Fibroblast of skin of abdomen (primary cell): ENCODE measurements around the gene CORO1C. TPM values are rescaled to one million over a fixed set of nuclear protein-coding genes. Genes with fewer than 3 reads are reported as not detected.
A peak's percentile ranks its signal among the peaks of the same experiment; 100 is the strongest.
"Not testable (repeated sequence)": the region's sequence is repeated elsewhere in the genome, so short reads cannot be mapped to it uniquely, and the experiment has no call there.

Source experiments
- DNase-seq: peaks from one replicate; pipeline ENCODE4 v3.0.0-alpha.2; 2013
- polyA plus RNA-seq, 2 experiments: library from polyadenylated mRNA; unstranded; fragments of 120-200 nt; gene quantifications; one replicate each; pipeline ENCODE4 v1.2.1, GENCODE V29; 2013; ENCODE audit not compliant: insufficient read length in 2 of 2

The CORO1C gene
- polyA plus RNA-seq (2013, experiment 1 of 2; ENCODE audit: insufficient read length), result 267 TPM
- 263 TPM for polyA plus RNA-seq (2013, experiment 2 of 2; ENCODE audit: insufficient read length)

DNA sequence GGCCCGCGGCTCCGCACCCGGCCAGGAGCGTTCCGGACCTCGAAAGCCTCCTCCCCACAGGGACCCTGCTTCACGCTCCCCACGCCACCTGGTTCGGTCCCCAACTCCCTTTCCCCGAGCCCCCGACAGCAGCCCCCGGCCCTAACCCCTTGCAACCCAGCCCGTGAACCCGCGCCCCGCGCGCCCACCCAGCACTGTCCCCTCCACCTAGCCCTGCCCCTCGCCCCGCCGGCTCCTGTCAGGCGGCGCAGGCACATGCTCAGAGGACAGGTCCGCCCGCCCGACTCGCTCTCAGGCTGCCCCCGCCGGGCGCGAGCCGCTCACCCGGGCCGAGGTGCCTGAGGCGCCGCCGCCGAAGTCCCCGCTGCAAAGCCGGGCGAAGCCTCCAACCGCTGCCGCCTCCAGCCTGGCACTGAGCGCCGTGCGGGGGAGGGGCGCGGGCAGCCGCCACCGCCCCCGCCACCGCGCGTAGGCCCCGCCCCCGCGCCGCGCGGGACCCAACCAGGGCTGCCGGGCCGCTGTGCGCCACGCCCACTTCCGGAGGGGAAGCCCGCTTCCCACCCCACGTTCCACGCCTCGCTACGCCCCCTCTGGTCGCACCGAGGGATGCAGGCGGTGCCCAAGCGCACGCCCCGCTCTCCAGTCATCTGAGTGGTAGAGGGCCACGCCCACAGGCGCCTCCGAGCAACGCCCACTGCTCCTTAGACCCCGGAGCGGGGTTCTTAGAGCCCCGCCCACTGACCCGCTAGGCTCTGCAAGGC lies at the start of gene CORO1C:
Gene CORO1C, minus strand, starts transcription at position 414 of the 761 bp plus-strand sequence. CDS start 30,200 bp downstream, outside the sequence.
- peak; percentile 95 for DNase-seq

DNA sequence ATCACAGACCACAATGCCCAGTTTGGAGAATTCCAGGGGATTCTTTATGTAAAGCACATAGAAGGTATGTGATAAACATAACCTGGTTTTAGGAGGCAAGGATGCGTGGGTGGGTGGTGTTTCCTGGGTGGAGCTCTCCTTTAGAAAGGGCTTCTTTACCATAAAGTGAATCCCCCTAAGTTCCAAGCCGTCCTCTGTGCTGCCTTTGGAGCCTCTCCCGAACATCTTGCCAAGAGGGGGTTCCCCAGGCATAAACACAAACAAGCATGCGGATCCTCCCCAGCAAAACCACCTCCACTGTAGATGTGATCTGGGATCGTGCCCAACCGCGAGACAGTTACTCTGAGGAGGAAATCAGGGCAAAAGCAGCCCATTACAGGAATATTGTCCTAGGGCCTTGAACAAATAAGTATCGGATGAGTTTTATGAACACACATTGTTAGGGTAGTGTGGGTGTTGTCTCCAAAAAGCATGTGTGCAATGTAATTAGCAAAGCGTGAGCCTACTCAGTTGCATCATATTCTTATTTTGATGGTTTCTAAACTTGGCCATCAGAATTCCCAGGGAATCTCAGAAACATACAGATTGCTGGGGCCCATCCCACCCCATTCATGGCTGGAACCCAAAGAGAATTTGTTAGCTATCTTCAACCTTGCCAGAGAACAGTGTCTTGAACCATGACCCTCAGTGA lies 48.8 kb upstream of the CORO1C start:
- DNase-seq, result peak; percentile 7

DNA sequence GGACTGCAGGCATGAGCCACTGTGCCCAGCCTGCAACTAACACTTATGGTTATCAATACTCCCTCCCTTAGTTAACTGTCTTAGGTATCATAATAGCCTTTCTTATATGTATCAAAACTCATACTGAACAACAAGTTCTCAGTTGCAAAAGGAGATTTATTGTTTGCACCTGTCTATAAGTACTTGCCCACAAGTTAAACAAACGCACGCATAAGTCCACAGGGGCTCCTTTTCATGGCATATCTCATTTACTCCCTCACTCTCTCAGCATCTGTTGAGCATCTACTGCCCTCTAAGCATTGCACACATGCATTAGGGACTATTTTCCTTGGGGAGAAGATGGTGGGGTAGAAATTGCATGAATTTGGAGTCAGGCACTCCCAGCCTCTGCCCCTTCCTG lies 46.7 kb upstream of the CORO1C start:
- no peak for DNase-seq

DNA sequence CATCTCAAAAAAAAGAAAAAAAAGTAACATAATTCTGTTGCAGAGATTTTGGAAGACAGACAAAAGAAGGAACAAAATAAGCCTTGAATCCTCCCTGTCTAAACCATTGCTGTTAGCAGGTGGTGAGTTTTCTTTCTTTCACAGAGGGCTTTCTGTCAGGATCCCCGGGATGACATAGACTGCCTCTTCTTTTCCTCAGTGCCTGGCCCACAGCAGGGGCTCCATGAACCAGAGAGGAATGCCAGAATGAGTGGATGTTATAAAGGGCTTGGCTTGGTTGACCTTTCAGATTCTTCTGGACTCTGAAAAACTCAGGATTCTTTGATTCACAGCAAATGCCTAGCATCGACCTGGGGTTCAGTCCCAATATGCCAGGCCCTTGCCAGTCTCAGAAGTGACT lies 45.8 kb upstream of the CORO1C start:
- DNase-seq, result no peak

DNA sequence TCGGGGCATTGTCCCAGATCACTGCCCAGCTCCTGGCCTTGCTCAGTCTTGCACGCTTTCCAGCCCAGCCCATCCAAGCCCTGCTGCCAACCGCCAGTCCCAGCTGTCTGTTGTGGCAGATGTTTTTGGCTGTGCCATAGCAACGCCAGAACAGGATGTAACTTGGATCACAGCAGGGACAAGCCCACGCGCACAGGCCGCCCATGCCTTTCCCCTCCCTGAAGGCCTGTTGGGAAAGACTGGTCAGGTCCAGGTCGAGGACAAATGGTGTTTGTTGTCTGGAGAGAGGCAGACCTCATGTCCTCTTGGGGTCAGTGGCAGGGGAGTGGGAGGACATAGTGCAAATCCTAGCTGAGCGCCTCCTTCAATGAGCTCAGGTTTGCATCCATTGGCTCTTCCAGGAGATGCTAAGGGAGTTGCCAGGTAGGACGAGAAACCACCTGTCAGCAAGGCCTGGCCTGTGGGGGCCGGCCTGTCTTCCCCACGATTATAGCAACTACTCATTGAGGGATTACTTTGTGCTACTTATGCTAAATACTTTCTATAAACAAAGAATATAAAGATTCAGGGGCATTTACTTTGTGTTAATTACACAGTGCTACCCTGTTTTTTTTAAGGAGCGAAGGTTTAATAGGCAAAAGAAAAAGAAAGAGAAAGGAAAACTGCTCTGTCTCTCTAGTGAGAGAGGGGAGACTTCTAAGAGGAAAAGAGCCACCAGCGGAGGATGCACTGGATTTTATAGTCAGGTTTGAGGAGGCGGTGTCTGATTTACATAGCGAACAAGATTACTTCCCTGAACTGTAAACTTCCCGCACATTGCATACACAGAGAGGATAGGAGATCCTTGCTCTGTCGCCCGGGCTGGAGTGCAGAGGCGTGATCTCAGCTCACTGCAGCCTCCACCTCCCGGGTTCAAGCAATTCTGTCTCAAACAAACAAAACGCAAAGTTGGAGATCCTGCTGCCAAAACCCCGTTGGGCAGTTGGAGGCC lies 42.8 kb upstream of the CORO1C start:
- DNase-seq, result peak; percentile 33

DNA sequence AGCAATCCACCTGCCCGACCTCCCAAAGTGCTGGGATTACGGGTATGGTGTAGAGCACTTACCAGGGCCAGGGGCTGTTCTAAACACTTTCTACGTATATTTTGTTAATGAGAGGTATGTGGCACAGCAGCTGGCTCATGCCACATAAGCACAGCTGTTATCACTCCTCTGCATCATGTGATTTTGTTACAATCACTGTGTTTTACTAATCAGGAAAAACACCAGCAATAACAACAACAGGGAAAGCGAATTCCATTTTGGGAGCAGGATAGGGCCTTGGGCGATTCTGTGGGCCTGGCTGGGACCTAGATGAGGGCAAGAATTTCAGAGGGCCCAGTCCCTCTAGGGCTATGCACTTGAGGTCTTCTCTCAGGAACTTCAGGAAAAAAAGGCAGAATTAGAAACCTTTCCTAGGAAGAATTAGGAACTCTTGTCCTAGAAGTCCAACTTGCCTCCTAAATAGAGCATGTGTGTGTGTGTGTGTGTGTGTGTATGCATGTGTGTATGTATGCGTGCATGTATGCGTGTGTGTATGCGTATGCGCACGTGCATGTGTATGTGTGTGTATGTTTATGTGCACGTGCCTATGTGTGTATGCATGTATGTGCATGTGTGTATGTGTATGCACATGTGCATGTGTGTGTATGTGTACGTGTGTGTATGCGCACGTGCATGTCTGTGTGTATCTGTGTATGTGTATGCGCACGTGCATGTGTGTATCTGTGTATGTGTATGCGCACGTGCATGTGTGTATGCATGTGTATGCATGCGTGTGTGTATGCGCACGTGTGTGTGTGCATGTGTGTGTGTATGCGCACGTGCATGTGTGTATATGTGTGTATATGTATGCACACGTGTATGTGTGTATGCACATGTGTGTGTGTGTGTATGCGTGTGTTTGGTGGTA lies 41.8 kb upstream of the CORO1C start:
- DNase-seq, result no peak

DNA sequence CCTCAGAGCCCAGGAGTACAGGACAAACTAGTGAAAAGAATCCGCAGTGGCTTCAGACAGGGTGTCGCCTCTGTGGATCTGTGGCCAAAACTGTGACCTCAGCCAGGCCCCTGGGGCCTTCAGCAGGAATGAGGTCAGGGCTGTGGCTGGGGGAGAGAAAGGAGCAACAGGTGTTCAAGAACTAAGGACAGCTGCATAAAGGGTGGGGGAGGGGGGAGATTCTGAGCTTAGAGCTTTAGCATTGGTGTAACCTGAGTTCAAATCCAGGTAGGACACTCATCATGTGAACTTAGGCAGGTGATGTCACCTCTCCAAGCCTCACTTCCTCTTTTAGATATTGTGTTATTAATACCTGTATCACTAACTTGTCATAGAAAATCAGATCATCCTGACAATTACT lies 40.9 kb upstream of the CORO1C start:
- no peak for DNase-seq

DNA sequence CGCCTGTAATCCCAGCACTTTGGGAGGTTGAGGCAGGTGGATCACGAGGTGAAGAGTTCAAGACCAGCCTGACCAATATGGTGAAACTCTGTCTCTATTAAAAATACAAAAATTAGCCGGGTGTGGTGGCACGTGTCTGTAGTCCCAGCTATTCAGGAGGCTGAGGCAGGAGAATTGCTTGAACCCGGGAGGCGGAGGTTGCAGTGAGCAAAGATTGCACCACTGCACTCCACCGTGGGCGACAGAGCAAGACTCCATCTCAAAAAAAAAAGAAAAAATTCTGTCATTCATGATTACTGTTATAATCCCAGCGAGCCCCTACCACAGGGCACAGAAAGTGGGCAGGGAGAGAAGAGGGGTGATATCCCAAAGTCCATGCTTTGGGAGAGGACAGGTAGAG lies 40.5 kb upstream of the CORO1C start:
- DNase-seq, result not testable (repeated sequence)

DNA sequence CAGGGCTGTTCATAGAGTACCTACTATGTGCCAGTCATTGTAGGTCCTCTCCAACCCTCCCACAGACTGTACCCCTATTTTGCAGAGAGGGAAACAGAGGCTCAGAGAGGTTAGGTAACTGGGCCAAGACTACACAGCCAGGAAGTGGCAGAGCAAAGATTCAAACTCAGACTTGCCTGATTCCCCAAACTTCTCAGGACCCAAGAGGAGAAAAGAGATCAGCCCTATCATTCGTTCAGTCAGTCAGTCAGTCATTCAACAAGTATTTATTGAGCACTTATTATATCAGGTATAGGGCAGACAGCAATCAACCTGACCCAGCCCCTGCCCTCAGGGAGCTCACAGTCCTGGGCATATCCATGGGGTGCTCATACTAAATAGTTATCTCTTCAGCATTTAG lies 39.6 kb upstream of the CORO1C start:
- no peak for DNase-seq

DNA sequence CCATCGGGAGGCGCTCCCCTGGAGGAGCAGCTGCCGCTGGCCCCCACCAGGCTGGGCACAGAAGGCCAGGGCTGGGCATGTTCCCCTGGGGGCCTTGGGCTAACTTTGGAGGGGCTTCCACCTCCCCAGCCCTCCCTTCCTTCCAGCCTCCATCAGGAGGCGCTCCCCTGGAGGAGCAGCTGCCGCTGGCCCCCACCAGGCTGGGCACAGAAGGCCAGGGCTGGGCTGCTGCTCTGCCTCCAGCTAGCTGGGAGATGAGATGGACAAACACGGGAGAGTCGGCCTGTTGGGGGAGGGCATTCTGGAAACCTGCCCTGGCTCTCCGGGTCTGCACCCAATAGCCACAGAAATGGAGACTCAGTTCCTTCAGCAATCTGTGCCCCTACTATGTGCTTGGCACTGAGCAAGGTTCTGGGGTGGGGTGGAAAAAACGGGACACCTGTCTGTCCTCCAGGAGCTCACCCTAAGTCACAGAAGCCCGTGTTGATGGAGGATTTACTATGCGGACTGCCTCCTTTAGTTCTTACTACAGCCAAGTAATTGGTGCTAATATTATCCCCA lies 39.0 kb upstream of the CORO1C start:
- DNase-seq, result no peak

DNA sequence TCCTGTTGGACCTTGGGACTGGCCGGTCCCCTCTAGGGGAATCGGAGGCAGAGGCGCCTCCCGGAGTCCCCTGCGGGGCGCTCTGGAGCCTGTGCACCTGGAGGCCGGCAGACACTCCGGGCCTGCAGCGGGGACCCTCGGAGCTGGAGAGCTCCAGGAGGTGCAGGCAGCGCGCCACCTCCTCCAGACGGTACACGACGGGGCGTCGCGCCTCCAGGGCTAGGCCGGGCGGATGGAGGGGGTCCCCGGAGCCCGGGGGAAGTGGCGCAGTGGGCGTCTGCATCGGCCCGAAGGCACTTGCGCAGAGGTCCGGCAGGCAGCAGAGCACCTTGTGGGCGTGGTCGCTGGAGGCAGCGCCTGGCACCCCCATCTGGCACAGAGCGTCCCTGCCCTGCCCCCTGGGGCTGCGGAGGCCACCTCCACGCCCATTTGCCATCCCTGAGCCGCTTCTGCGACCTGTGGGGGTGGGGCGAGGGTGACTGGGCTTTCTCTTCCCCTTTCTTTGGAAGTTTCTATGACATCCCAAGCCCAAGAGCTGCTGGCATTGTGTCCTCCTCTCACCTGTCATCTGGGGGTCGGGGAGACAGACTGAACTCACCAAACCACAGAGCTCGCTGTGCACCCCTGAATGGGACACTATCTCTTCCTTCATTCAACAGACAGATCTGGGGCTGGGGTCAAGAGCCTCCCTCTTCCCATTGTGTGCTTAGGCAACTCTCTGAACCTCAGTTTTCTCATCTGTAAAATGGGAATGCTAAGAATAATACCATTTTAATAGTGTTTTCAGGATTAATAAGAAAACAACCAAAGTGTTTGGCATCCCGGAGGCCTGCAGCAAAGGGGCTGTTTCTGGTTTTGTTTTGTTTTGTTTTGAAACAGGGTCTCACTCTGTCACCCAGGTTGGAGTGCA lies 37.5 kb upstream of the CORO1C start:
- DNase-seq, result no peak

DNA sequence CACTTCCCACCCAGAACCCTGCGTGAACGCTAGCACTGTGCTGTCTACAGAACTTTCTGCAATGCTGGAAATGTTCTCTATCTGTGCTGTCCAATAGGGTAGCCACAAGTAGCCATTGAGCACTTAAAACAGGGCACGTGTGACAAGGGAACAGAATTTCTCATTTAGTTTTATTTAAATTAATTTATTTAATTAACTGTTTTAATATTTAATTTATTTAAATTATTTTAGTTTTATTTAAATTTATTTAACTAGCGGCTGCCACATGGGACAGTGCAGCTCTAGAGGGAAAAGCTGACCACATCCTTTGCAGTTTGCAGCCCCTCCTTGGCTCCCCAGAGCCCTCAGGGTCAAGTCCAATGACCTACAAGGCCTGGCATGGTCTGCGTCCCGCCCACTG lies 35.0 kb upstream of the CORO1C start:
- DNase-seq, result no peak

DNA sequence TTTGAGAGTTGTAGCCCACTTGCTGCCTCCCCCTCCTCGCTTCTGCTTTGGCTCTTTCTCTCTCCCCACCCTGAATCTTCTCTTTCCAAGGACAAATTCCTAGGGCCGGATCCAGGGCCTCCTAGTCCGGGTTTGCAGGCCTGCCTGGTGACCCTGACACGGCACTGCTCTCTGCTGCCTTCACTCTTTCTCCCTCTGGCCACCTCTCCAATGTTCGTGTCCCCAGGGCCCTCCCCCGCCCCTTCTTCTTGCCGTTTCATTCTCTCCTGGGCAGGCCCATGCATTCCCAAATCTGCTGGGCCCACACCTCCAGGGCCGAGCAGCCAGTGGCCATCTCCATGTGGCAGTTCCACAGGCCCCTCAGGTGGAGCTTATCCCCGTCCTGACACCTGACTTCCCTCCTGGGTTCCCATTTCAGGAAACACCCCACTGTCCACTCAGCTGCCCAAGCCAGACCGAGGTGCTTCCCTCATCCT lies 34.0 kb upstream of the CORO1C start:
- DNase-seq, result no peak

DNA sequence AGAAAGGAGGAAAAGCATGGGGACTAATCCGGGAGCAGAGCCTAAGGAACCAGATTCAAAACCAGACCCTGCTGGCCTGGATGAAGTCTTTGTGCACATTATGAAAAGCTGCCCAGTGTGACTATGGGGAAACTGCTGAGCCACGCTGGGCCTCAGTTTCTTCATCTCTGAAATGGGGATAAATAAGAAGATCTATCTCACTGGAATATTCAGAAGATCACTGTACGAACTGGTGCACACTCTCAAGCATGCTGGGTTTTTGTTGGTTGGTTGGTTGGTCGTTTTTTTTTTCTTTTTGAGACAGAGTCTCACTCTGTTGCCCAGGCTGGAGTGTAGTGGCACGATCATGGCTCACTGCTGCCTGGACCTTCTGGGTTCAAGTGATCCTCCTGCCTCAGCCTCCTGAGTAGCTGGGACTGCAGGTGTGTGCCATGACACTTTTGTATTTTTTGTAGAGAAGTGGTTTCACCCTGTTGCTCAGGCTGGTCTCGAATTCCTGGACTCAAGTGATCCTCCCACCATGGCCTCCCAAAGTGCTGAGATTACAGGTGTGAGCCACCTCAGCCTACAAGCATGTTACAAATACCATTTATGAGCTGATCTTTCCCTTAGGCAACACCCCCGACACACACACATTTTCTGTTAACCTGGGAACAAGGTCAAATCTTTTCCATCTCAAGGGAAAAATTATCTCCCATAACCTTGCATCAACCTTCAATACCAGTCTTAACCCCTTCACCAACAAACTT lies 33.4 kb upstream of the CORO1C start:
- DNase-seq, result no peak

DNA sequence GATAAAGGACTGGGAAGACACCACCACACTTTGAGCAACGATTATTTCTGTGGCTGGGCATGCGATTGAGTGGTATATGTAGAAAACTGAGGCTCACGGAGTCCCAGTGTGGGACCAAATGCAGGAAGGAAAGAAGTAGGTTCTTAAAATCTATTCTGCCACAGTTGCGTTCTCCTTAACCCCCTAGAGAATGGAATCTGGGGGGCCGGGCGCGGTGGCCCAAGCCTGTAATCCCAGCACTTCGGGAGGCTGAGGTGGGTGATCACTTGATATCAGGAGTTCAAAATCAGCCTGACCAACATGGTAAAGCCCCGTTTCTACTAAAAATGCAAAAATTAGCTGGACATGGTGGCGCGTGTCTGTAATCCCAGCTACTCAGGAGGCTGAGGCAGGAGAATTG lies 29.9 kb upstream of the CORO1C start:
- no peak for DNase-seq

DNA sequence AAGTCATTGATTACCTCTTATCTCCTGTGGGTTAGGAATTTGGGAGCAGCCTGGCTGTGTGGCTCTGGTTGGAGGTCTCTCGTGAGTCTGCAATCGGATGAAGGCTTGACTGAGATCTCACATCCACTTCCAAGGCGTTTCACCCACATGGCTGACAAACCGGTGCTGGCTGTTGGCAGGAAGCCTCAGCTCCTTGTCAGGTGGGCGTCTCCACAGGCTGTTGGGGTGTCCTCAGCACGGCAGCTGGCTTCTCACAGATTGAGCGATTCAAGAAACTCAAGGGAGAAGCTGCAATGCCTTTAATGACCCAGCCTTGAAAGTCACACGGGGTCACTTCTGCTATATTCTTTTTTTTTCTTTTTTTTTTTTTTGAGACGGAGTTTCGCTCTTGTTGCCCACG lies 28.6 kb upstream of the CORO1C start:
- DNase-seq, result no peak

DNA sequence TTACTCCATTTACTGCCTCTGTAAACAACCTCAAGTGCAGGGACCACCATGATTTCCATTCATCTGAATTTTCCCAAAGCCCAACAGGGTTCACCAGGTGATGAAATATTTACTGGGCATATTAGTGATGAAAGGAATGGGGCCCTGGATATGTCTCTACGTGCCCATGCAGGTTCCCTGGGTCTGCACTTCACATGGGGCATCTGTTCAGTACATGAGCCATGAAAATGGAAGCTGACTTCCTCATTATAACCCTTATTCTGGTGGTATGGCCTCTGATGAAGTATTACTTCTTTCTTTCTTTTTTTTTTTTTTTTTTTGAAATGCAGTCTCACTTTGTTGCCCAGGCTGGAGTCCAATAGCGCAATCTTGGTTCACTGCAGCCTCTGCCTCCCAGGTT lies 26.5 kb upstream of the CORO1C start:
- no peak for DNase-seq

DNA sequence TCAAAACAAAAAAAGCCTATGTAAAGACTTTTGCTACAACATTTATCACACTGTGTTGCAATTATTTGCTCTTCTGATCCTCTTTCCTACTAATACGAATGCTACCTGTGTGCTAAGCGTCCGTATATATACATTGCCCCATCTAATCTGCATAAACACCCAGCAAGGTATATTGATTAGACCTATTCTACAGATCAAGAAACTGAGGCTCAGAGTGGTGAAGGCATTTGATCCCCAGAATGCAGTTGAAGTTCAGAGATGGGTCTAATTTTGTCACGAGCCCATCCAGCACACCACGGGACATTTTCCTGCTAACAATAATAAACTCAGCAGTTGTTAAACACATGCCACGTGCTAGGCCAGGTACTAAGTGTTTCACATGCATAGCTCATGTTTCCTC lies 25.1 kb upstream of the CORO1C start:
- no peak for DNase-seq

DNA sequence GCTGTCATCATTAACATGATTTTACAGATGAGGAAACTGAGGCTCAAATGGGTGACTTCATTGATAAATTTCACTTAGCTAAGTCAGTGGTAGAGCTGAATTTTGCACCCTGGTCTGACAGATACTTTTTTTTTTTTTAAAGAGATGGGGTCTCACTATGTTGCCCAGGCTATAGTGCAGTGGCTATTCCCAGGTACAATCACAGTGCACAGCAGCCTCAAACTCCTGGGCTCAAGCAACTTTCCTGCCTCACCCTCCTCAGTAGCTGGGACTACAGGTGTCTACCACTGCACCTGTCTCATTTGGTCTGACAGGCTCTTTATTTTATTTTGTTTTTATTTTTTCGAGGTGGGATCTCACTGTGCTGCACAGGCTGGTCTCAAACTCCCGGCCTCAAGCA lies 24.2 kb upstream of the CORO1C start:
- DNase-seq, result no peak
